GM21717 (cell line): ENCODE results near the gene INSR.

ENCODE experiments used
- ATAC-seq: cut with Tn5 transposase; IDR thresholded peaks from one replicate; pipeline ENCODE4 v1.9.1; 2021; ENCODE audit warnings: mild to moderate bottlenecking, moderate library complexity; ENCODE audit not compliant: unreplicated experiment

Gene INSR

GRCh38 chr19:7297742-7298141, 3.5 kb upstream of the INSR start:
- ATAC-seq: no peak

GRCh38 chr19:7295912-7296536, 1.8 kb upstream of the INSR start:
- no peak for ATAC-seq

DNA sequence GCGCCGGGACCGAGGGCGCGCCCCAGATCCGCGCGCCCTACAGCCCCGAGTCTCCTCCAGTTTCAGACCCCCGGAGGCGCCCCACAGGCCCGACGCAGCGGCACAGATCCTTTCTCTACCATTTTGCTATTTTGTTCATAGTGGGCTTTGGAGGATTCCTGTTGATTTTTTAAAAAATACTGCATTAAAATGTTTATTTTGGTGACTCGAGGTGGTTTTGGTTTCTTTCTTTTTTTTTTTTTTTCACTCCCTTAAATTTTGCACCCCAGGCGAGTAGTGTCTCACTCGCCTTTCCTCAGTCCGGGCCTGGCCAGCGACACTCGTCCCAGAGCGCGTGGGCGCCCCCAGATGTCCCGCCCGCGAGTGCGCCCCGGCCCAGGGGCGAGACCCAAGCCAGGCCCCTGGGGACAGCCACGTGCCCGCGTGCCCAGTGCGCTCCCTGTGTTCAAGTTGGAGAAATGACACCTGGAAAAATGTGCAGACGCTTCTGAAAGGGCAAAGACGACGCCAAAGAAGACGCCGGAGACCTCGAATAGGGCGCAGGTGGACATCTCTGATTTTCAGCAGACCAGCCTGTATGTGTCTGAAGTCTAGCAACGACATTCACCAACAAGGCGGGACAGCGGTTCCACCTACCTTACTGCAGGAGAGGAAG, 471 bp upstream of the INSR start:
- ATAC-seq: peak; percentile 43

DNA sequence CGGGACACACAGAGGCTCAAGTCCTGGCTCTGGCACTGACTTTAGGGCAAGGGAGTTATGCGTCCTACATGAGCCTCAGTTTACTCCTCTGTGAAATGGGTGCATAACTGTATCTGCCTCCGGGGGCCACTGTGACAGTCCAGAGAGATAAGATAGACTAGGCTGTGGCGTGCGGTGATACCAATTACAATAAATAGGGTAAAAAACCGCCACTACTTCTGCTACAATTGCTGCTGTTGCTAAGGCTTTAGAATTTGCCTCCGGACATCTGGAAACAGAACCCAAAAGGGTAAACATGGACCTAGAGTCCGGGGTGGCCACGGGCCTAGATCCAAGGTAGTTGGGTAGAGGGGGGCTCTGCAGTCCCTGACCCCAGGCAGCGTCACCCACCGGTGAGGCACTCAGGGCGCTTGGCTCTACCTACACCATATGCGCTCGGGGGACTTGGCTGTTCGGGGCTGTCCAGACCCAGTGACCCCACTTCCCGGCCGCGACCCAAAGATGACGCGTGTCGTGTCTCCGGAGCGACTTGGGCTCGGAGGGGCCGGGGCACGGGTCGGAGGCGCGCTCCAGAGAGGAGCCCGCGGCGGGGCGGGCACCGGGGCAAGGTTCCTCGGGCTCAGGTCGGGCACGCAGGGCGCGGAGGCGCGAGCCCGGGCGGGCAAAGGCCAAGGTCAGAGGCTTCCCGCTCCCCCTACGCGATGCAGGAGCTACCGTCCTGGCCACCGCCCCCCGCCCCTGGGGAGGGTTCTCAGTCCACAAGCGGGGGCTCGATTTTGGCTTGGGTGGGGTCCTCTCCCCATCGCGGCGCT, 1.1 kb downstream of the INSR start:
- no peak for ATAC-seq

DNA sequence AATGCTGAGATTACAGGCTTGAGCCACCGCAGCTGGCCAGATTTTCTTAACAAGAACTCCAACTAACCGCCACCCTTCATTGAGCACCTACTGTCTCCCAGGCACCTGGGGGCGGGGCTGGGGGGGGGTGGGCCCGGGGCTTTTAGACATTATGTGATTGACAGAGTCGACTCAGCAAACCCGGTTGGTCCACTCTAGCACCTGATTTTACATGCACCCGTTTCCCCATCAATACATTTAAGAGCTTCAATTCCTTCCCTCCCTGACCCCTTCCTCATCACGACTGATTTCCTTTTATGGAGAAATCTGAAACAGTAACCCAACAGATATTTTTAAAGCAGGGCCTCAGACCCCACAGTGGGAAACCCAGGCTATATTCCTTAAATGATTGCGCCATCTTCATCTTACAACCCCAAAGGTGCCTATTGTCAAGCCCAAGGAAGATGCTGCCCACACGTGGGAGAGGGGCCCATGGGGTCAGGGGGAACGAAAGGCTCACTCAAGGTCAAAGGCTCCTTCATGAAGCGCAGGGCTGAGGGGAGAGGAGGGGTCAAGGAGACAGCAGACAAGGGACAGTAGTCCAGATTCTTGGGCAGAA, 1.8 kb downstream of the INSR start:
- no peak for ATAC-seq

DNA sequence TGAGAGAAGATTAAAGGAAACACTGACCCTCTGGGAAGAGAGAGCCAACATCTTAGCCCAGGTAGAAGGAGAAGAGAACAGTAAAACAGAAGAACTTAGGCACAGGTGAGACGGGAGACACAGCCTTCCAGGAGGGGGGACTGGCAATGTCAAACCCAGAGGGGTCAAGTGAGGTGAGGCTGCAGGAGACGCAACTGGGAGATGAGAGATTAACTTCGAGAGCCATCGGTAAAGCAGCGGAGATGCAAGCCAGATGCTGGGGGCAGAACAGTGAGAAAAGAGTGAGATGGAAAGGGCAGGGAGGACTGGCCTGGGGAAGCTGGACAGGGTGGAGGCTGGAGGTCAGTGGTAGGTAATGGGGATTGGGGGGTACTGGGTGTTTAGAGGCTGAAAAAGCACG, 5.2 kb downstream of the INSR start:
- no peak for ATAC-seq

GRCh38 chr19:7288131-7288530, 6.1 kb downstream of the INSR start:
- ATAC-seq: no peak

DNA sequence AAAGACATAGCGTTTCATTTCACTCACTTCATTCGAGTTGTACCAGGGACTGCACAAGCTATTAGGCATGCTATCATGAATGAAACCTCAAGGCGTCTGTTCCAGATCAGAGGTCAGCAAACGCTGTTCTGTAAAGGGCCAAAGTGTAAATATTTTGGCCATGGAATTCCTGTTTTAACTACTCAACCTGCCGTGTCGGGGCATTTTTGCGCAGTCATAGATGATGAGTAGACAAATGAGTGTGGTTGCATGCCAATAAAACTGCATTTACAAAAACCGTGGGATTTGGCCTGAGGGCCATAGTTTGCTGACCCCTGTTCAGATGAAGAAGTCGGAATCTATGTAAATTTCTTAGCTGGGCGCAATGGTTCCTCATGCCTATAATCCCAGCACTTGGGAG, 6.5 kb downstream of the INSR start:
- no peak for ATAC-seq

DNA sequence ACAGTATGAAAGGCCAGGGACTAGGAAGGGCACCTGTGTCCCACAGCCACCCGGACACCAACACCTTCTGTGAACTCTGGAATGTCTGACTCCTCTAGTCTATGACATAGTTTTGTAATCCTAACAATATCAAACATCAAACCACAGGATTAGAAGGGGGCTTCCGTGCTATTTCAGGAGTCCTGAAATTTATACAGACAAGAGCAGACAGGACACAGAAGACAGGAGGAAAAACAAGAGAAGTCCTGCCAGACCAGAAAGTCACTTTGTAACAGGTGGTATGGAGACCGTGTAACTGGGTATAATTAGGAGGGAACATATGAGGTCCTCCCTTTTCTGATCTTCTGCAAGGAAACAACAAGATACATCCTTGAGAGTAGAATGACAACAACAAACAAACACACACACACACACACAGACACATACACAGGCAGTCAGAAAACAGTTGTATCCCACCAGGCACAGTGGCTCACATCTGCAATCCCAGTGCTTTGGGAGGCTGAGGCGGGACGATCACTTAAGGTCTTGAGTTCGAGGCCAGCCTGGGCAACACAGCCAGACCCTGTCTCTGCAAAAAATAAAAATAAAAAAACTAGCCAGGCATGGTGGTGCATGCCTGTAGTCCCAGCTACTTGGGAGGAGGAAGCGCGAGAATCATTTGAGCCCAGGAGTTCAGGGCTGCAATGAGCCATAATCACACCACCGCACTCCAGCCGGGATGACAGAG, 13.1 kb downstream of the INSR start:
- no peak for ATAC-seq

GRCh38 chr19:7272856-7273578, 21.2 kb downstream of the INSR start:
- ATAC-seq: peak; percentile 77

DNA sequence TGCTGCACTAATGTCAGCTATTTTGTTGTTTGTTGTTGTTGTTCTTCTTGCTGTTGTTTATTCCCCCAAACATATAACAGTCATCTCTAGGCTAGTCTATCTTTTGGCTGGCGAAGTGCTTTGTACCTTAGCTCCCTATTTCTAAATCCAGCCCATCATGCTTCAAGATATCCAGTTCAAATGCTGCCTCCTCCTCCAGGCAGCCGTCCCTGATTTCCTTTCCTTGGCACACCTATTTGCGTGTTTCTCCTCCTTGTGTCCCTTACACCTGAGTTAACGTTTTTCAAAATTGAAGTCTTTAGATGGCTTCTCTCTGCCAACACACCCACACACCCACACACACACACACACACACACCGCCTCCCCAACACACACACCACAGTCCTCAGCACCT, 25.5 kb downstream of the INSR start:
- no peak for ATAC-seq

GRCh38 chr19:7267792-7268704, 26.2 kb downstream of the INSR start:
- ATAC-seq: no peak

GRCh38 chr19:7266832-7267231, 27.4 kb downstream of the INSR start:
- ATAC-seq: no peak

- ATAC-seq: no peak
These were observed 28.3 kb downstream of the INSR start for GRCh38 chr19:7265963-7266362.

- no peak for ATAC-seq
These were observed 29.4 kb downstream of the INSR start for GRCh38 chr19:7264858-7265257.

GRCh38 chr19:7263521-7263920, 30.7 kb downstream of the INSR start:
- no peak for ATAC-seq

DNA sequence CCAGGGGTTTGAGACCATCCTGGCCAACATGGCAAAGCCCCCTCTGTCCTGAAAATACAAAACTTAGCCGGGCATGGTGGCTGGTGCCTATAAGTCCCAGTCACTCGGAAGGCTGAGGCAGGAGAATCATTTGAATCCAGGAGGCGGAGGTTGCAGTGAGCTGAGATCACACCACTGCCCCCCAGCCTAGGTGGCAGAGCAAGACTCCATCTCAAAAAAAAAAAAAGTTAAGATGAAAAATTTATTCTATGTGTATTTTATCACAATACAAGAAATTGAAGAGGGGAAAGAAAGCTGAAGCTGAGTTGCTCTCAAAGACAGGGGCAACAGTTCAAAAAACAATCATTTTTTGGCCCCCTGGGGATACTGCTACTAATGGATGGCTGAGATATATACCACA, 31.1 kb downstream of the INSR start:
- ATAC-seq: no peak

DNA sequence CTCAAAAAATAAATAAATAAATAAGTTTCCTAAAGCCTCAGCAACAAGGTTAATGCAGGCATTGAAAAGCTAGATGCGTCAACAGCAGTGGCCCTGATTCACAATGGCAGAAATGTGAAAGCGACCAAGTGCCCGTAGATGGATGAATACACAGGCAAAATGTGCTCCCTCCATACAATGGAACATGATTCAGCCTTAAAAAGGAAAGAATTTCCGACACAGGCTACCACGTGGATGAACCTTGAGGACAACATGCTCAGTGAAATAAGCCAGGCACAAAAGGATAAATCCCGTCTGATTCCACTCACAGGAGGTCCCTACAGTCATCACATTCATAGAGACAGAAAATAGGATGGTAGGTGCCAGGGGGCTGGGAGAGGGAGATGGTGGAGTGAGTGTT, 31.7 kb downstream of the INSR start:
- ATAC-seq: no peak

GRCh38 chr19:7260161-7260560, 34.1 kb downstream of the INSR start:
- no peak for ATAC-seq
